Measurements from ENCODE around the gene SH3GL1.

SH3GL1 gene

GRCh38 chr19:4347521-4347920 lies 52.8 kb downstream of the SH3GL1 start:
- no peak for DNase-seq (ENCODE audit: low read depth in 2 of 2, low spot score in 1 of 2)

GRCh38 chr19:4346020-4346383 lies 54.3 kb downstream of the SH3GL1 start:
- no peak for DNase-seq (ENCODE audit: low read depth in 2 of 2, low spot score in 1 of 2)

GRCh38 chr19:4345342-4346019 lies 54.9 kb downstream of the SH3GL1 start:
- DNase-seq (ENCODE audit: low read depth in 2 of 2, low spot score in 1 of 2) = no peak

GRCh38 chr19:4343370-4344307 lies 56.7 kb downstream of the SH3GL1 start, which contains the start of gene MPND:
TSS of gene MPND (plus strand) at chr19:4343562. CDS start at chr19:4343594, 32 bp downstream.
- DNase-seq (ENCODE audit: low read depth in 2 of 2, low spot score in 1 of 2) = peak; percentile 81 to 84

DNA sequence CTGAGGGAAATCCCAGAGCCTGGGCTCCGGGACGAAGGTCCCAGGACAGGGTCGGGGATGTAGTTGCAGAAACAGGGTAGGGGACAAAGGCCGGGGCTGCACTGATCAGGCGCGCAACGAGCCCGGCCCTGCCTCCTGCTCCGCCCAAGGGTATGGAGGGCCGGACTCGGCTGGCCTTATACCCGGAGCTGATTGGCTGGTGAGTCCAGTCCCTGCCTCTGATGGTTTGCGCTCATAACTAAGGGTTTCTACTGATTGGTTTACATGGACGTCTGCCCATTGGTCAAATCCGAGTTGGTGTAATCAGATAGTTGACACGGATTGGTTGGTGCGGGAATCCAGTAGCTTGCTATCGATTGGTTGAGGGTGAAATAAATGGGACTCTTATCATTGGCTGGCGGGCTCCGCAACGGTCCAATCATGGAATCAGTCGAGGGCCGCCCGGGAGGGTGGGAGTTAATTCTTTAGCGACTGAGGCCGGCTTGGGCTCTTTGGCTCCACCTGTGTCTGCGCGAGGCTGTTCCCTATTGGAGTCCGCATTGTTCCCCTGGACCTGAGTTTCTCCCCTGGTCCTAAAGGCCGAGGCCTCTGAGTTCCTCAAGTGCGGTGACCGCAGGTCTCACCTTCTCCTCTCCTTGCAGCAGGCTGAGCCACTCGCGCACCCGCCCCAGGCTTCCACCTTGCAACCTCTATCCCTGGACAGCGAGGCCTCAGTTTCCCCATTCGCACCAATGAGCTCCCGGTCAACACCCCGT lies 57.6 kb downstream of the SH3GL1 start:
- DNase-seq (ENCODE audit: low read depth in 2 of 2, low spot score in 1 of 2) = peak; percentile 68 to 77

- no peak for DNase-seq (ENCODE audit: low read depth in 2 of 2, low spot score in 1 of 2)
Measured at GRCh38 chr19:4342314-4342614, 58.1 kb downstream of the SH3GL1 start.

- no peak for DNase-seq (ENCODE audit: low read depth in 2 of 2, low spot score in 1 of 2)
Measured at GRCh38 chr19:4338441-4339355, 61.6 kb downstream of the SH3GL1 start, which contains the start of gene STAP2. TSS of gene STAP2 (minus strand) at chr19:4338827. CDS start at chr19:4338753, 74 bp downstream.

GRCh38 chr19:4337906-4338440 lies 62.4 kb downstream of the SH3GL1 start:
- DNase-seq (ENCODE audit: low read depth in 2 of 2, low spot score in 1 of 2) = no peak

GRCh38 chr19:4334929-4335570 lies 65.3 kb downstream of the SH3GL1 start:
- no peak for DNase-seq (ENCODE audit: low read depth in 2 of 2, low spot score in 1 of 2)

DNA sequence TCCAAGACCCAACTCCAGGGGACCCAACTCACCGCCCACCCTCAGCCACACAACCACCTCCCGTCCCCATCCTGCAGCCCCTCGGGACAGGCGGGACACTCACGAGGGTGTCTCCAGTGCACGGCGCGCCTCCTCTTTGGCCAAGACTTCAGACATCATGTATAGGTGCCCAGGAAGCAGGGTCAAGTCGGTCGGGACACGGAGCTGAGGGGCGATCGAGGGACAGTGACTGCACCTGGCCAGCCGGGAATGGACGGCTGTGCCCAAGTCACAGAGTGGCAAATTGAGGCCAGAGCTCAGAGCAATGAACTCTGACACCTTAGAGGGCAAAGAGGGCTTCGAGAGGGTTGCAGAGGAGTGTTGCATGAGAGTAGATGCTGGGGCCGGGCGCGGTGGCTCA lies 70.5 kb downstream of the SH3GL1 start:
- DNase-seq (ENCODE audit: low read depth in 2 of 2, low spot score in 1 of 2) = no peak

- peak in 1 of 2 donors; percentile 32 for DNase-seq (ENCODE audit: low read depth in 2 of 2, low spot score in 1 of 2)
Measured at GRCh38 chr19:4328991-4329681, 71.2 kb downstream of the SH3GL1 start.

GRCh38 chr19:4328243-4328990 lies 71.9 kb downstream of the SH3GL1 start:
- DNase-seq (ENCODE audit: low read depth in 2 of 2, low spot score in 1 of 2) = peak; percentile 94 to 97

- DNase-seq (ENCODE audit: low read depth in 2 of 2, low spot score in 1 of 2) = no peak
Measured at GRCh38 chr19:4327877-4328242, 72.5 kb downstream of the SH3GL1 start.

- peak; percentile 41 to 49 for DNase-seq (ENCODE audit: low read depth in 2 of 2, low spot score in 1 of 2)
Measured at GRCh38 chr19:4327252-4327876, 73.0 kb downstream of the SH3GL1 start.

DNA sequence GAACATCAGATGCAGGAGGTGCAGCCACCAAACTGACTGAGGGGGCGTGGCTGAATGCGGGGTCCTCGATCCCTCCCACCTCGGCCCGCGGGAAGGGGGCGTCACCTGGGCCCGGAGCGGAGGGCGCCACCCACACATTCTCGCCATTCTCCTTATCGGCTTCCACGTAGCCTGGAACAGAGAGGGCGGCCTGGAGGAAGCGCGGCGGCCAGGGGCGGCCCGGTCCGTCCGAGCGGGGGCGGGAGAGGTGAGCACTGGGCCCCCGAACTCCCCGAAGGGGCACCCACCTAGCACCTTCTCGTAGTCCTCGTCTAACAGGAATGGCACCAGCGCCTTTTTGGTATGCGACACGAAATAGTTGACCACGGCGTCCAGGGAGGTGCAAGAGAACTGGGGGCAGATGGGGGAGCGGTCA lies 73.5 kb downstream of the SH3GL1 start:
- DNase-seq (ENCODE audit: low read depth in 2 of 2, low spot score in 1 of 2) = no peak

GRCh38 chr19:4326215-4326836 lies 74.0 kb downstream of the SH3GL1 start:
- DNase-seq (ENCODE audit: low read depth in 2 of 2, low spot score in 1 of 2) = no peak

- DNase-seq (ENCODE audit: low read depth in 2 of 2, low spot score in 1 of 2) = no peak
Measured at GRCh38 chr19:4324228-4324627, 76.1 kb downstream of the SH3GL1 start.

- DNase-seq (ENCODE audit: low read depth in 2 of 2, low spot score in 1 of 2) = no peak
Measured at GRCh38 chr19:4323692-4324091, 76.7 kb downstream of the SH3GL1 start.
